HG02642 (cell line): ENCODE data around the gene PPP1R2.
"Not testable (repeated sequence)": the region's sequence is repeated elsewhere in the genome, so short reads cannot be mapped to it uniquely, and the experiment has no call there.

ENCODE experiments used
- ATAC-seq: cut with Tn5 transposase; IDR thresholded peaks from one replicate; pipeline ENCODE4 v1.9.1; 2021; ENCODE audit warnings: mild to moderate bottlenecking; ENCODE audit not compliant: unreplicated experiment, poor library complexity

The PPP1R2 gene

DNA sequence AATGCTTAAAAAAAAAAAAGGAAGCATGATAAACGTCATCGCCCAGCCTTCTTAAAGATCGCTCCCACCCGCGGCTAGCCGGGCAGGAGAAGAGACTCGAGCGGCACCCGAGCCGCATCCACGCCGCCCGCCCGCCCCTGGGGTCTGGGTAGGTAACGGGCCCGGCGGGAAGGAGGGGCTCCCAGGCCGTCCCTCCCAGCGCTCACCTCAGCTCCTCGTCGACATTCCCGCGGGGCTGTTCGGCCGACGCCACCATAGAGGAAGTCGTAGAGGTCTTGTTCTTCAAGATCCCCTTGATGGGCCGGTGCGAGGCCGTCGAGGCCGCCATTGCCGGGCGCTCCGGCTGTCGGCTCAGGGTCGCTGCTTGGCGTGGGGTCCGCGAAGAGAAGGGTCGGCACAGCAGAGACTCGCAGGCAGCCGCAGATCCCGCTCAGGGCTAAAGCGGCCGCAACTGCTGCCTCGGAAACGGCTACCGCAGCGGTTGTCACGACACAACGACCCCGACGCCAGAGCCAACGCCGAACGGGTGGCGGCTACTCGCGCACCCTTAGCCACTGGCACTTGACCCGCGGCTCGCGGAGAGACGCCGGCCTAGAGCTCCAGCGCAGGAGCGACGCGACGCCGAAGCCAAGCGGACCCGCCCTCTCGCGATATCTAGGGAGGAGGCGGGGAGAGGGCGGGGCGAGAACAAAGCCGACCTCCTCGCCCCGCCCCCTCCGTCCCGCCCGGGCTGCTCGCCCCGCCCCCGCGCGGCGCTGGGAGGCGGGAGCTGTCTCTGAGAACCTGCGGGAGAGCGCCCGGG lies at the start of gene PPP1R2:
Gene PPP1R2 (minus strand): TSS at position 628 of the 802 bp plus-strand sequence. CDS start 300 bp downstream, at position 328.
- peak; percentile 88 for ATAC-seq

DNA sequence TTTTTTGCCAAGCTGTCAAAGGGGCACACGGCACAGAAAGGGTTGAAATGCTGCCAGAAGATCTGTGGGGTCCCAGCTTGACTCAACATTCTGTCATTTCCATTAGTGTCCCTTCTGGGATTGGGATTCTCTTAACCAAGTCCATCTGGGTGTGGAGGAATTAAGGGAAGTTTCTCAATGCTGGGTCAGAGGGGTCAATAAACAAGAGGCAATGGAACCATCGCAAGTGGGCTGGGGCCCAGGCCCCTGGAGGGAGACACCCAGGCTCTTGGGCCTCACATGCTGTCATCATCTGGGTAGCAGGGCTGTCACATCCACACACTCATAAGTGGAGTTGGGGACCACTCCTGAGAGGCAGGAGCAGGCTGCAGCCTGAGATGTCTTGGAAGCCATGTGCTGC lies 48.7 kb upstream of the PPP1R2 start:
- no peak for ATAC-seq

DNA sequence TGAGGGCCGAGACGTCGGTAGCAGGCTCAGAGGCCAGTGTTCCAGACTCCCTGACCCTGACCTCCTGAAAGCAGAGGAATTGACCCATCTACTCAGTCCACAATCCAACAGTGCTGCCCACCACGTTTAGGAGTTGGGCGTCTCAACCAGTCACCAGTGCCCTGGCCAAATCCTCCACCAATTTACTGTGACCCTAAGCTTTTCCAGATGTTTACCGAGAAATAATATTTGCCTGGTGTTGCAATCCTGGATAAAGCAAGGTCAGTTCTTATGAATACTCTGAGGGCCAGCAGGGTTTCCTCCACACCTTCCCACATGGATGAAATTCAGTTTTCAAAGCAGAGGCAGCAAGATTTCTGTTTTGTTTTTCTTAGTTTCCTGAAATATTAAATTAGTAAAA lies 48.1 kb upstream of the PPP1R2 start:
- no peak for ATAC-seq

DNA sequence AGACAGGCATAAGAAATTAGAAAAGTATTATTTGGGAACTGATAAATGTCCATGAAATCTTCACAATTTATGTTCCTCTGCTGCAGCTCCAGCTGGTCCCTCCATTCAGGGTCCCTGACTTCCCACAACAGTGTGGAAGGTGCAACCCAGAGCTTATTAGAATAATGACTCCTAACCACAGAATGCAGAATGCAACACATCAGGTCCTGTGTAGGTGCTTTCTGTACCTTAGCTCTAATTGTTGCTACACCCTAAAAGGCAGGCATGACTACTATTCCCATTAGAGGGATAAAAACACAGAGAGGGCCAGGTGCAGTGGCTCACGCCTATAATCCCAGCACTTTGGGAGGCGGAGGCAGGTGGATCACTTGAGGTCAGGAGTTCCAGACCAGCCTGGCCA lies 47.3 kb upstream of the PPP1R2 start:
- not testable (repeated sequence) for ATAC-seq

DNA sequence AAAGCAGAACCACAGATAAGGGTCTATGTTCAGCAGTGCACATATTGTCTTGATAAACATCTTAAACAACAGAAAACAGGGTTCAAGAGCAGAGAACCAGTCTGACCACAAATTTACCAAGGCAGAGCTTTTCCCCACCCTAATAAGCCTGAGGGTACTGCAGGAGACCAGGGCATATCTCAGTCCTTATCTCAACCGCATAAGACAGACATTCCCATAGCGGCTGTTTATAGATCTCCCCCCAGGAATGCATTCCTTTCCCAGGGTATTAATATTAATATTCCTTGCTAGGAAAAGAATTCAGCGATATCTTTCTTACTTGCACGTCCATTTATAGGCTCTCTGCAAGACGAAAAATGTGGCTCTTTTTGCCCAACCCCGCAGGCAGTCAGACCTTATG lies 46.7 kb upstream of the PPP1R2 start:
- ATAC-seq, result not testable (repeated sequence)

DNA sequence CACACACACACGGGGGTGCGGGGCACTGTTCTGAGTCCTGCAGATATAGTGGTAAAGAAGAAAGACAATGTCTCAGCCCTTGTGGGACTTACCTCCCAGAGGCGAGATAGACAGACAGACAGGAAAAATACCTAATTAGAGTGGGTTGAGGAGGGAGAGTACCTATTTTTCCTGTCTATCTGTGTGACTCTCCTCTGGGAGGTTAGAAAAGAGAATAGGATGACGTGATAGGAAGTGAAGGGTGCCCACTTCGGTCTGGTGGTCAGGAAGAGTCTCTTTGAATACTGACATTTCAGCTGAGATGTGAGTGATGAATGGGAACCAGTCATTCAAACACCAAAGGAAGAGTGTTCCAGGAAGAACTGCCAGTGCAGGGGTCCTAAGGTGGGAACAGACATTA lies 44.7 kb upstream of the PPP1R2 start:
- no peak for ATAC-seq

DNA sequence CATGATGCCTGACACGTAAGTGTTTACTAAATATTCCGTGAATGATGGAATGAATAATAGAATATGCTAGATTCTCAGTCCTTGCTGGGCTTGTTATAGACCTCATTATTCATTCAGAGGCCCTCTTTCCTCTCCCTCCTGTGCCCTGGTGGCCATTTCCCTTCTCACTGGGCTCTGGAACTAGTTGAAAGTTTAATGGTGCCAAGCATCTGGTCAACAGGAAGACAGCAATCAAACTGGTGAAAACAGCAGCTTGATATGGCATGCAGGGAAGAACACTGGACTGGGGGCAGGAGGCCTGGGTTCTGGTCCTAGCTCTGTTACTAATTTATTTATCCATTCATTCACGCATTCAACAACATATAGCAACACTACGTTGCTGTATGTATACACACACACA lies 44.3 kb upstream of the PPP1R2 start:
- ATAC-seq, result no peak

DNA sequence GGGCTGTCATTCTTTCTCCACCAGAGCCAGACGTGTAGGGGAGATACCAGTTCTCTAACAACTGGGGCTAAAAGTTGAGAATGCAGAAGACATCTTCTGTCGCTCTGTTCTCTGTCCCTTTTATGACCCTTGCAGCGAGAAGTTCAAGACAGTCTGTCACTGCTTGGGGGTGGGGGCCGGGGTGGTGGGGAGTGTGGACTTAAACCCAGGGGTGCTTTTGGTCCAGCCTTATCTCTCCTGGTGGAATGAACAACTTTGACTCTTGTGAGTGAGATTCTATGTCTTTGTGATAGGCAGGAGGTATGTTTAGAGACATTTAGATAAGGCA lies 41.4 kb upstream of the PPP1R2 start:
- no peak for ATAC-seq

DNA sequence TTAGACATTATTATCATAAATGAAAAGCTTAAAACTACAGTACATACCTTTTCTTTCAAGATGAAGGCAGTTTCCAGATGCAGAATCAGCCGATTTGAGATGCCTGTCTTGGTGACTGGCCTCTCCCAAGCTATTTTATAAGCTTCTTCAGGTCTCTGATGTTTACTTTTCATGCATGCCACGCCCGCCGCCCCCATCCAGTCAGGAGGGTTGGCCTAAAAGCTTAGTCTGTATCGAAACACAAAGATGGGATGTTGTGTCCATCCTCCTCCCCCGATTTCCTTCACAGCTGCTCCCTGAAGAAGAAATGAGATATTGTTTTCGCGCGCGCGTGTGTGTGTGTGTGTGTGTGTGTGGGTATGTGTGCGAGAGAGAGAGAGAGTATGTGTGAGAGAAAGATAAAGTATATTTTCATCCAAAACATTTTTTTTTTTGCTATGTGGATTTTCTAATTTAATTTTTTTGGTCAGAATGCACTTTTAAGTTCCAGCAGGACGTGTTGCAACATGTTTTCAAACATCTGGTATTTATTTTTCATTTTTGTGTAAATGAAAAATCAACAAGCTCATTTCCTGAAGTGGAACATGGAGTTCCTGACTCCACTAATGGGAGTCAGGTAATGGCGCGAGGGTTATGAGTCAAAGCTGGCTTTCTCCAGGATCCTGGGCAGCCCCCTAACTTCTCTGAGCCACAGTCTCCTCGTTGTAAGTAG lies 40.9 kb upstream of the PPP1R2 start, which contains the start of gene APOD:
Gene APOD (minus strand): TSS at position 110 of the 712 bp plus-strand sequence. CDS start 4,479 bp downstream, outside the sequence.
- no peak for ATAC-seq

DNA sequence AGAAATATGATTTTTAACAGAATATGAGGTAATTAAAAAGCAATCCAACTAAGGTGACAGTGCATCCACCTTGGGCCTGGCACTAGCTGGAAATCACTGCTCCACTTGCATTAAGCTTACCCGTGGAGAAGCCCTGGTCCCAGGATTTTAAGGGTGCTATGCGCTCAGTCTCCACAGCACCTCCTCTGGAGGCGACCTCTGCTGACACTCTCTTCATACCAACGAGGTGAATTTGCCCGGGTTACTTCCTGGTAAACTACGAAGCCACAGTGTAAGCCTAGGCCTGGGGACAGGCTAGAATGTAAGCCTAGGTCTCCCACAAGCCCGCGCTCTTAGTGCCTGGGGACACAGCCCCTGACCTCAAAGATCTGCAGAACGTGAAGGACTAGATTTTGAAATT lies 39.8 kb upstream of the PPP1R2 start:
- no peak for ATAC-seq

DNA sequence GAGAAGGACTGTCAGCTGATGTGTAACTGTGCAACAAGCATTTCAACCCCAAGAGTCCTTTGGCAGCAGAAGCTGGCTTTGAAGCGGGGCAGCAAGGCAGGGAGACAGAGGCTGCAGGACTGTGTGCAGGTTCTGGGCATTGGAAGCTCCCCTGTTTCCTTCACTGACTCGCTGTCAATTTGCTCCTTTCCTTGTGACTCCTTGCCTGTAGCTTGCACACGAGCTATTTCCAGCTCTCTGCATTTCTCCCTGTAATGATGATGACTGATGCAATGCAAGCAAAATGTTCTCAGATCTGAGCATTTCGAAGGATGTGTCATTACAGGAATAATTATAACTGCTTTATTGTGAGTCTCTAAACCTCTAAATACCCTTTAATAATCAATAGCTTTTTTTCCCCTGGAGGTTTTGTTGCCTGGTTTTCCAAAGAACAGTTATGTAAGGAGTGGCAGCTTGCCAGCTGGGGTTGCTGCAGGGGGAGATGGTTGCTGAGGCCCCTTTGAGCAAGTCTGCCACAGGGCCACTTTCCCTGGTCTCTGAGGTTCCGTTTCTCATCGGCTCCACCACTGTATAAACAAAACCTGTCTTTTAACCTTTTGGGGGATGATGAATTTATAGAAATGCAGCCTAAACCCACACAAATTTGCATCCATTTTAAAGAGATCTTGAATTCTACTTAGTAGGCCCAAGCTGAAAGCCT lies 37.8 kb upstream of the PPP1R2 start:
- no peak for ATAC-seq

DNA sequence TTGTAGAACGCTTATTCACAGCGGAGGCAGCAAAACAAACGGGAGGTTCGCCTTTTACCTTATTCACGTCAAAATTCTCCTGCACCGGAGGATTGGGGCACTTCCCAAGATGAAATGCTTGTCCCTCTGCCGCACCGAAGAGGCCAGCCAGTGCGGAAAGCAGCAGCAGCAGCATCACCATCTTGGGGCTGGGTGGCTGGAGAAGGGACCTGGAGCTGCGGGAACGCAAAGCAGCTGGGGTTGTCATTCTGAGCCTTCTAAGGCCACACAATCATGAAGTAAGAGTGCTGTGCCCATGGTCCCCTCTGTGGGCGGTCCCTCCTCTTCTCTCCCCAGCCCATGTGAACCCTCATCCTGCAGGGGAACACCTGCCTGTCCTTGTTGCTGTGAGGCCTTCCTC lies 36.2 kb upstream of the PPP1R2 start:
- ATAC-seq, result no peak

DNA sequence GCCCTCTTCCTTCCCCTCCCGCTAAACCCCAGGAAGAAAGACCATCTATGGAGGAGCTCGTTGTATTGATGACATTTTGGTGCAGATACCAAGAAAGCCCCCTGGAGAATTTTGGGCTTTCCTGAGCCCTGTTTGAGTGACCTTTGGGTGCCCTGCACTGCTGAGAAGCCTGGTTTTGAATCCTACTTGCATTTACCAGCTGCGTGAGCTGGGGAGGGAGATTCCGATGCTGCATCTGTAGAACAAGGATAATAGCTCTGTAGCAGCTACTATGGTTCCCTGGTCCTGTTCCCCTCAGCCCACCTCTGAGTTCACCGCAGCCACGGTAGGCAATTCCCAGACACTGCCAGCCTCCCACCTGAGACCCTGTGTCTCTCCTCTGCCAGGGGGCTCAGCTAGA lies 35.4 kb upstream of the PPP1R2 start:
- no peak for ATAC-seq

DNA sequence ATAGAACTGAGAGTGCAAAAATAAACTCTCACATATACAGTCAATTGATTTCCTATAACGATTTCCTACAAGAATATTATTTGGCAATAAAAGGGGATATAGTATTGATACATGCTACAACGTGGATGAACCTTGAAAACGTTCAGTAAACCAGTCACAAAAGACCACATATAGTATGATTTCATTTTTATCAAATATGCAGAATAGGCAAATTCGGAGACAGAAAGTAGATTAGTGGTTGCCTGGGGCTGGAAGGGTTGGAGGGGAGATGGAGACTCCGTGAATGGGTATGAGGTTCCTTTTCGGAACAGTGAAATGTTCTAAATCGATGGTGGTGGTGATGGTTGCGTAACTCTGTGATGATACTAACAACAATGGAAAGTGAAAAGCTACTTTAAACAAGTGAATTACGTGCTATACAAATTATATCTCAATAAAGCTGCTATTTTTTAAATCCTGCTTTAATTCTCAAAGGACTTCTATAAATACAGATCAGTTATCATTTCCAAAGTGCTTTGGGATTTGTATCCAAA lies 34.6 kb upstream of the PPP1R2 start:
- no peak for ATAC-seq

DNA sequence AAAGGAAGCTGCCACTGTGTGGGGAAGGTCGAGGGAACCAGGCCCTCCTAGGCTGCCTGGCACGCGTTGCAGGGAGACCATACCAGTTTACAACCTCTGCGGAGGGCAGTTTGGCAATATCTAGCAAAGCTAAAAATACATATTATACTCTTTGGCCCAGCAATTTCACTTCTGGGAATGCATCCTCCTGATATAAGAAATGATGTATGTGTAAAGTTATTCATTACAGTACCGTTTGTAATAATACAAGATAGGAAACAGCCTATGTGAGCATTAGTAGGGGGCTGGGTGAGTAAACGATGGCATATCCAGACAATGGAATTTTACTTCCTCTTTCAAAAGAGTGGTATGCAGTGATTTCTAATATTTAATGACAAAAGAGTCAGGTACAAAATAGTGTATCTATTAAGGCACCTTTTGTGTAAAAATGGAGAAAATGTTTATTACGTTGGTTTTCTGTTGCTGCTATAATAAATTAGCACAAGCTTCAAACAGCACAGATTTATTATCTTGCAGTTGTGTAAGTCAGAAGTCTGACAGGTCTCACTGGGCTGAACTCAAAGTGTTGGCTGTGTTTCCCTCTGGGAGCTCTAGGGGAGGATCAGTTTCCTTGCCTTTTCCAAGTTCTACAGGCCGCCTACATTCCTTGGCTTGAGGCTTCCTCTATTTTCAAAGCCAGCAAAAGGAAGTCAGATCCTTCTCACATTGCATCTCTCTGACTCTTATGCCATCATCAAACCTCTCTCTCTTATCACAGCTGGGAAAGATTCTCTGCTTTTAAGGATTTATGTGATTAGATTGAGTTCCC lies 31.6 kb upstream of the PPP1R2 start:
- ATAC-seq, result no peak

DNA sequence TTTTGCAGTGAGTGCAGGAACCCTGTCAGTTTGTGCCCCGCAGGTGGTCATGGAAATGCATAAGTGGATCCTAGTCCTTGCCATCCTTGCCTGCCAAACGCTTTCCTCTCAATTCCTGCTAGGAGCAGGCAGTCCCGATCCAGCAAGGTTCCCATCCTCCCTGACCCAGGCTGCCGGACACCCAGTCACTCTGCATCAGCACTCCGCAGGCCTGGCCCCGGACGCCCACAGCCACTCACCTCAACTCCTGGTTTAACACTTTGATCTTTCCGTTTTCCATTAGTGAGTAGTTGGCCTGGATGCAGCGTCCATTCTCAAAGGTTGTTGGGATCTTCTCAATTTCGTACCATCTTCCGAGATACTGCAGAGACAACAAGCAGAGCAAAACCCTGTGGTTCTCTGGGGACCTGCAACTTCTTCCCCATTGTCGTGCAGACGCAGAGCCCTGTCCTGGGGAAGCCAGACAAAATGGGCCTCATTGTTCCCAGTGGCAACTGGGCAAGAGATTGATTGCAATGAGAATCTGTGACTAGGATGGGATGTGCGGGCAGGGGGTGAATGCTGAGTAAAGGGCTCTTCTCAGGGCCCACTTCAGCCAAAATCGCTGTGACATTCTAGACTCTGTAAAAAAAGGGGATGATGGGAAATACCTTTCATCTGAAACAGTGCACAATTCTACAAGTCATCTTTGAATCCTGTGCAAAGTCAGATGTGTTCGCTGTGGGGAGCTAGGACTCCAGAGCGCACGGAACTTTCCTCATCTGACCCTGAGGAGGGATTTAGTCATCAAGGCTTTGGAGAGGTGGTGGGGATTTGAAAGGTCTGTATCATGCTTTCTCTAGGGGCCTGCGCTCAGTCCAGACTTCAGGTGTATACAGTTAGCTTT lies 30.7 kb upstream of the PPP1R2 start:
- no peak for ATAC-seq

DNA sequence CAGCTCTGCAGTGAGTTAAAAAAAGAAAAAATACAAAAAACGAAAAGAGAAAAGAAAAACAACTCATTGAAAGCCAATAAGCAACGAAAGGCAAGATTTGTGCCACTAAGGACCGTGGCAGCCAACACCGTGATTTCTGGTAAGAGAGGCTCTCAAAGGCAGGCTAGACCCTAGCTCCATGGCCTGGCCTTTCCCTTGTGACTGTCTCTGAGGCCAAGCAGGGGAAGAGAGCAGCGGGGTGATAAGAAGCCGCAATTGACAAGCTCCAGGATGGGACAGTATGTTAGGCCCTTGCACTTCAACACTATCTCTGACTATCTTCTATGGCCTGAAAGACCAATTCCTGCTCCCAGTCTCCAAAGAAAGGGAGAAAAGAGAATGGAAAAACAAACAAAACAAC lies 28.2 kb upstream of the PPP1R2 start:
- ATAC-seq, result no peak

DNA sequence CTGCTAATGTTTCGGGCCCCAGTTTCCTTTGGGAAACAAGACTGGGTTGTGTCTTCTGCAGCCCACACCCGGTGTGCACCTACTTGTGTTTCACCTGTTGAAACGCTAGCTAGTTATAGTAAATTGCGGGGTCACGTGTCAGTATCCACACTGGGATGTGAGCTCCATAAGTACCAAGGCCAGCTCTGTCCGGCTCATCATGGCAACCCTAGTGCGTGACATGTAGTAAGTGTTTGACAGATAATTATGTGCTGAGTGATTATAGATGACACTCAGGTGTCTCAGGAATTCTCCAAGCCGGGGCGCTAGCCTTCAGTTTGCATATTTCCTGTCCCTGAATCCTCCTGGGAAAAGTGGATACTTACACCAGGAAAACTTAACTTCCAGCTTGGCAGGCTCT lies 27.8 kb upstream of the PPP1R2 start:
- ATAC-seq, result no peak

DNA sequence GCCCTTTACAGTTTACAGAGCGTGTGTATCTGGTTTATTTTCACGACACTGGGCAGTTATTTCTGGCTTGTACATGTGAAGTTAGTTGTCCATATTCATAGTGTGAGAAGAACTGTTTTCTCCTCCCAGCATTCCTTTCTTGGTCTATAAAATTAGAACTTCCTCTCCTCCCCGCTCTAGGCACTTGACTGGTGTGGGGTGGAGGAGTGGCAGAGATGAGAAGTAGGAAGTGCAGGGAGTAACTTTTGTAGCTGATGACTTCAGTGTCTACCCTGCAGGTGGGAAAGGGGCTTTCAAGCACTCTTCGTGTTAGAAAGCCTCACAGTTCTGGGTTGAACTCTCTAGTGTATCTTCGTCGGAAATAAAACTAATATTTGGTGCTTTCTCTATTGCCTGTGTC lies 27.2 kb upstream of the PPP1R2 start:
- no peak for ATAC-seq
